ENCODE results near the gene RPL37A.

The RPL37A gene

DNA sequence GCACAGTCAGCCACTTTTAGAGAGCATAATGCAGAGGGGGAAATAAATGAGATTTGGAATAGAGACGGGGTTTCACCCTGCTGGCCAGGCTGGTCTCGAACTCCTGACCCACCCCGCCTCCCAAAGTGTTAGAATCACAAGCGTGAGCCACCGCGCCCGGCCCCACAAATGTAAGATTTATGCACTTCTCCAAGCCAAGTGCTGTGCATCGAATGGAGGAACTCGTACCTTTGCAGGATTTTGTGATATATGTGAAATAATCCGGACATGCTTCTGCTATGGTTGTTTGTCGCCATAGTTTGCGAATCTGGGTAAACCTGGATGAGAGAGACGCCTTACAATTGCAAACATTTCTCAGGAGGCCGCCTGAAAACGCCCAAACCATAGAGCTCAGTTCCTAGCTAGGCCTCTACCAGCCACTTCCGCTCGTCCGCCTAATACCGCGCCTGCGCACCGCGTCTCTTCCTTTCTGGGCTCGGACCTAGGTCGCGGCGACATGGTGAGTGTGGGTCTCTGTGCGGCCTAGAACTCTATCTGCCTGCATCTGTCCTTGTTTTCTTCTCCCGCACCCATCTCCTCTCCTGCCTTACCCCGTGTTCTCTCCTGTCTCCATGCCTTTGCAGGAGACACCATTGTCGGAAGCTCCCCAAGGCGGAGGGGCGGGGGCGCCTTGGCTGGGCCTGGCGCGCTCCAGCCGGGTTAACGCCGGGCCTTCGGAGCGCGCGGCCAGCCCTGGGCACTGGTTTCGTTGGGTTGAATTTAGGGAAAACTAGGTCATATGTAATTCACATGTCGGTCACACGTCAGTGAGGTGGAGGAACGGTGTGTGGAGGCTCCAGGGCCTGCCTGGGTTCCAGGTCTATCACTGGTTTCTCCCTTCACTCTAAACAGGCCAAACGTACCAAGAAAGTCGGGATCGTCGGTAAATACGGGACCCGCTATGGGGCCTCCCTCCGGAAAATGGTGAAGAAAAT lies at the start of gene RPL37A:
Gene RPL37A, plus strand, starts transcription at position 466 of the 974 bp plus-strand sequence. Its CDS starts 31 bp downstream, at position 497.
- peak within 1 kb of the TSS; percentile 94 for H3K9ac ChIP-seq (ENCODE audit: low read length)
- H3K27me3 ChIP-seq (ENCODE audit: control insufficient read depth, insufficient read depth, low read length): no peaks in the 10 kb centered on the region
- H3K4me3 ChIP-seq (ENCODE audit: low read length): peak within 1 kb of the TSS; percentile 77
- peaks cover 16% of the 10 kb centered on the region for H3K4me1 ChIP-seq (ENCODE audit: control insufficient read depth, insufficient read depth, low read length)
- peaks cover 24% of the 10 kb centered on the region for H3K36me3 ChIP-seq (ENCODE audit: control insufficient read depth, insufficient read depth, low read length)
- H3K27ac ChIP-seq (ENCODE audit: low read depth, low read length): peak within 1 kb of the TSS; percentile 69

- no peak overlapping the region for H3K27ac ChIP-seq (ENCODE audit: low read depth, low read length)
- H3K4me3 ChIP-seq (ENCODE audit: low read length): no peak overlapping the region
- H3K27me3 ChIP-seq (ENCODE audit: control insufficient read depth, insufficient read depth, low read length): no peaks in the 10 kb centered on the region
- no peak overlapping the region for H3K9ac ChIP-seq (ENCODE audit: low read length)
- no peaks in the 10 kb centered on the region for H3K4me1 ChIP-seq (ENCODE audit: control insufficient read depth, insufficient read depth, low read length)
- peaks cover 20% of the 10 kb centered on the region for H3K36me3 ChIP-seq (ENCODE audit: control insufficient read depth, insufficient read depth, low read length)
These were observed 48.3 kb upstream of the RPL37A start for GRCh38 chr2:216450346-216450745.

- H3K9ac ChIP-seq (ENCODE audit: low read length): no peak overlapping the region
- H3K36me3 ChIP-seq (ENCODE audit: control insufficient read depth, insufficient read depth, low read length): peaks cover 20% of the 10 kb centered on the region
- no peak overlapping the region for H3K27ac ChIP-seq (ENCODE audit: low read depth, low read length)
- H3K4me1 ChIP-seq (ENCODE audit: control insufficient read depth, insufficient read depth, low read length): no peaks in the 10 kb centered on the region
- no peak overlapping the region for H3K4me3 ChIP-seq (ENCODE audit: low read length)
- H3K27me3 ChIP-seq (ENCODE audit: control insufficient read depth, insufficient read depth, low read length): no peaks in the 10 kb centered on the region
These were observed 47.9 kb upstream of the RPL37A start for GRCh38 chr2:216450784-216451183.

GRCh38 chr2:216453955-216454614 lies 44.6 kb upstream of the RPL37A start:
- H3K27ac ChIP-seq (ENCODE audit: low read depth, low read length): no peak overlapping the region
- no peak overlapping the region for H3K4me3 ChIP-seq (ENCODE audit: low read length)
- H3K27me3 ChIP-seq (ENCODE audit: control insufficient read depth, insufficient read depth, low read length): no peaks in the 10 kb centered on the region
- no peaks in the 10 kb centered on the region for H3K4me1 ChIP-seq (ENCODE audit: control insufficient read depth, insufficient read depth, low read length)
- no peak overlapping the region for H3K9ac ChIP-seq (ENCODE audit: low read length)
- peaks cover 11% of the 10 kb centered on the region for H3K36me3 ChIP-seq (ENCODE audit: control insufficient read depth, insufficient read depth, low read length)

- Histone ChIP-seq H3K27me3 (ENCODE audit: control insufficient read depth, insufficient read depth, low read length) (no peaks in the 10 kb centered on the region), H3K4me1 (ENCODE audit: control insufficient read depth, insufficient read depth, low read length) (no peaks in the 10 kb centered on the region), H3K27ac (ENCODE audit: low read depth, low read length) (no peak overlapping the region), H3K9ac (ENCODE audit: low read length) (no peak overlapping the region), H3K36me3 (ENCODE audit: control insufficient read depth, insufficient read depth, low read length) (peaks cover 4% of the 10 kb centered on the region), H3K4me3 (ENCODE audit: low read length) (no peak overlapping the region)
These were observed 35.5 kb upstream of the RPL37A start for GRCh38 chr2:216463148-216463547.

DNA sequence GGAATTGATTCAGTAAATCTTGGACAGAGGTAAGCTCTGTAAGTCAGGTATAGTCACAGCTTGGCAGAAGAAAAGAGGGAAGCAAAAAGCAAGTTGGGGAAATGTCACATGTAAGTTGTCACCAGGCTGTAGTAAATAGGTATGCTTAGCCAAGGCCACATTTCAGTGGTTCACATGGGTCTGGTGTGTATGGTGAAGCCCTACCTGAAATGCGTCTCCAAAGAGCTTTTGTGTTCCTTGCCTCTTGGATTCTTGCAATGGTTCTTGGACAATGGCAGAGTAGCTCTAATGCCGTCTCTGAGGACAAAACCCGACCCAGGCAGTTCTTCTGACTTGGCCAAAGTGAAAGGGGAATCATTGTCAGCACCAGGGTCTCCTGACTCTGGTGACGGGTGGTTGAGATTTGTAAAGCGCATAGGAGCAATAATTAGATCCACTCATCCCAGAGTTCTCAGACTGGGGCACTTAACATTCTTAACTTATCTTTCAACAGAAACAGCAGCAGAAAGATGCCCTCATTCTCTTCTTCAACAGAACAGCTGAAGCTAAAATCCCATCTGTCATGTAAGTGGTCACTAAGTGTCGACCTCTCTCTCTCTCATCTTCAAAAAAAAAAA lies 34.4 kb upstream of the RPL37A start:
- H3K27me3 ChIP-seq (ENCODE audit: control insufficient read depth, insufficient read depth, low read length): no peaks in the 10 kb centered on the region
- H3K4me3 ChIP-seq (ENCODE audit: low read length): no peak overlapping the region
- peaks cover 4% of the 10 kb centered on the region for H3K36me3 ChIP-seq (ENCODE audit: control insufficient read depth, insufficient read depth, low read length)

DNA sequence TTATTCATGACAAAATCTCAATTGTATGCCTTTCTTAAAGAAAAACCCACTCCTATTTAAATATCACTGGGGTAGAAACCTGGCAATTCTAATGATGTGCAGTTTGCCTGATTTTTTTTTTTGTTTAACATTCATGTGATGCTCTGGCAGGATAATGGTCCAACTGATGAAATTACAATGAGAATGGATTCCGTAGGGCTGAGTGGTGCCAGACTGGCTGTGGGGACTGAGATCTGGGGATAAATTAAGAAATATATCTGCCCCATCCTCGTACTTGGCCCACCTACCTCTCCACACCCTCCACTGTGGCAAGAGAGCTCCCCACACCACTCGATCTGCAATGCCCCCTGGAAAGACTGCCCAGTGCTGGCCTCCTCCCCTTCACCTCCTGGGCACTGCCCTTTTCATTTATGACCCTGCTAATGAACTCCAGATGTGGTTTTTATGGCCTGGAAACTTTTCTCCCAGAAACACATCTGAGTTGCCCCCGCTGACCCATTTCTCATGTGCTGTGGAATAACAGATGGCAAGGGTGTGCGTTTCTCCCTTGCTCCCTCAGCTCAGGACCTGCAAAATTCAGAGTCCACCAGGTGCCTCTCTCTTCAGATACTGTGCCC lies 33.0 kb upstream of the RPL37A start:
- no peaks in the 10 kb centered on the region for H3K27me3 ChIP-seq (ENCODE audit: control insufficient read depth, insufficient read depth, low read length)
- H3K27ac ChIP-seq (ENCODE audit: low read depth, low read length): no peak overlapping the region
- H3K4me1 ChIP-seq (ENCODE audit: control insufficient read depth, insufficient read depth, low read length): no peaks in the 10 kb centered on the region
- H3K4me3 ChIP-seq (ENCODE audit: low read length): no peak overlapping the region
- peaks cover 4% of the 10 kb centered on the region for H3K36me3 ChIP-seq (ENCODE audit: control insufficient read depth, insufficient read depth, low read length)
- no peak overlapping the region for H3K9ac ChIP-seq (ENCODE audit: low read length)

More for the DNA sequence above, 34.4 kb upstream of the RPL37A start:
- Histone ChIP-seq H3K27ac (ENCODE audit: low read depth, low read length) (no peak overlapping the region), H3K9ac (ENCODE audit: low read length) (no peak overlapping the region), H3K4me1 (ENCODE audit: control insufficient read depth, insufficient read depth, low read length) (no peaks in the 10 kb centered on the region)

DNA sequence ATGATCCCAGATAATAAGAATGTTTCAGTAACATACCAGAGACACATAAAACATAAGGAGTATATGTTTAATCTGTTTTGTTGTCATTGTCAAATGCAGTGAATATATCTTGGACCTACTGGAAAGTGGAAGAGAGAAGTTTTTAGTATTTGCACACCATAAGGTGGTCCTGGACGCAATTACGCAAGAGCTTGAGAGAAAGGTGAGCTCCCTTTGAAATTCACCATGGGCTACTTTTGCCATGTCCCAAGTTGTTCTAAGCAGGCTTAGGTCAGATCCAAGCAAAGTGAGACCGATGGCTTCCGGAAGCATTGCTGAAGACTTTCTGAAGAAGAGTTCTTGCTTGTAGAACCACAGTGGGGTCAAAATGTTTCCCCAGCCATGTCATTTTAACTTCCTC lies 30.8 kb upstream of the RPL37A start:
- Histone ChIP-seq H3K27ac (ENCODE audit: low read depth, low read length) (no peak overlapping the region), H3K4me3 (ENCODE audit: low read length) (no peak overlapping the region), H3K9ac (ENCODE audit: low read length) (no peak overlapping the region), H3K27me3 (ENCODE audit: control insufficient read depth, insufficient read depth, low read length) (no peaks in the 10 kb centered on the region), H3K4me1 (ENCODE audit: control insufficient read depth, insufficient read depth, low read length) (no peaks in the 10 kb centered on the region), H3K36me3 (ENCODE audit: control insufficient read depth, insufficient read depth, low read length) (peaks cover 4% of the 10 kb centered on the region)

DNA sequence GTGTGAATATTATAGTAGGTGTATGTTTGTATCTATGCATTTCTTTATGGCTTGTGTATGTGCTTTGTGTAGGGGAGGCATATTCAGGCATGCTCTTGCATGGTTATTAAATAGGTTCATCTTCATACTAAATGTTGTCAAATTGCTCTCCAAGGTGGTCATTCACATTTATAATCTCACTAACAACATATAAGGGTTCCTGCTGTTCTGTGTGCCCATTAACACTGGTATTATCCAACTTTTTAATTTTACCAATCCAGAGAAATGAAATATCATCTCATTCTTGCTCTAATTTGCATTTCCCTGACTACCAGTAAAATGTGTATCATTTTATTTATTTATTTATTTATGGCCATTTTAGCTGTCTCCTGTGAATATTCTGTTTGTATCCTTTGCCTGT lies 29.0 kb upstream of the RPL37A start:
- H3K27me3 ChIP-seq (ENCODE audit: control insufficient read depth, insufficient read depth, low read length): no peaks in the 10 kb centered on the region
- no peak overlapping the region for H3K9ac ChIP-seq (ENCODE audit: low read length)
- H3K27ac ChIP-seq (ENCODE audit: low read depth, low read length): no peak overlapping the region
- H3K4me1 ChIP-seq (ENCODE audit: control insufficient read depth, insufficient read depth, low read length): no peaks in the 10 kb centered on the region
- no peaks in the 10 kb centered on the region for H3K36me3 ChIP-seq (ENCODE audit: control insufficient read depth, insufficient read depth, low read length)
- H3K4me3 ChIP-seq (ENCODE audit: low read length): no peak overlapping the region

DNA sequence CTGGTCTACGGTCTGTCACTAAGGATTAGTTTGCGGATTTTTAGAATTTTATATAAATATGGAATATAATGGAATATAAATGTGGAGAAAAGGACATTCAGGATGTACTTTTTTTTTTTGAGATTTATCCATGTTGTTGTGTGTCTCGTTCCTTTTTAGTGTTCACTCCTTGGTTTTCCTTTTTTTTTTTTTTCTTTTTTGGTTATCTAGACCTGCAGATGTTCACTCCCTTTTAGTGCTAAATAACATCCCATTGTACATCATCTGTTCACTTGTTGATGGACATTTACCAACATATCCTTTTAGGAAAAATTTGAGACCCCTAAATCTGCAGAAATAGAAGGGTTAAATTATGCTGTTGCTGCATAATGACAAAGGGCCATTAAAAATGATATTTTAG lies 25.5 kb upstream of the RPL37A start:
- Histone ChIP-seq H3K9ac (ENCODE audit: low read length) (no peak overlapping the region), H3K27me3 (ENCODE audit: control insufficient read depth, insufficient read depth, low read length) (no peaks in the 10 kb centered on the region), H3K4me3 (ENCODE audit: low read length) (no peak overlapping the region), H3K36me3 (ENCODE audit: control insufficient read depth, insufficient read depth, low read length) (no peaks in the 10 kb centered on the region), H3K27ac (ENCODE audit: low read depth, low read length) (no peak overlapping the region), H3K4me1 (ENCODE audit: control insufficient read depth, insufficient read depth, low read length) (no peaks in the 10 kb centered on the region)

DNA sequence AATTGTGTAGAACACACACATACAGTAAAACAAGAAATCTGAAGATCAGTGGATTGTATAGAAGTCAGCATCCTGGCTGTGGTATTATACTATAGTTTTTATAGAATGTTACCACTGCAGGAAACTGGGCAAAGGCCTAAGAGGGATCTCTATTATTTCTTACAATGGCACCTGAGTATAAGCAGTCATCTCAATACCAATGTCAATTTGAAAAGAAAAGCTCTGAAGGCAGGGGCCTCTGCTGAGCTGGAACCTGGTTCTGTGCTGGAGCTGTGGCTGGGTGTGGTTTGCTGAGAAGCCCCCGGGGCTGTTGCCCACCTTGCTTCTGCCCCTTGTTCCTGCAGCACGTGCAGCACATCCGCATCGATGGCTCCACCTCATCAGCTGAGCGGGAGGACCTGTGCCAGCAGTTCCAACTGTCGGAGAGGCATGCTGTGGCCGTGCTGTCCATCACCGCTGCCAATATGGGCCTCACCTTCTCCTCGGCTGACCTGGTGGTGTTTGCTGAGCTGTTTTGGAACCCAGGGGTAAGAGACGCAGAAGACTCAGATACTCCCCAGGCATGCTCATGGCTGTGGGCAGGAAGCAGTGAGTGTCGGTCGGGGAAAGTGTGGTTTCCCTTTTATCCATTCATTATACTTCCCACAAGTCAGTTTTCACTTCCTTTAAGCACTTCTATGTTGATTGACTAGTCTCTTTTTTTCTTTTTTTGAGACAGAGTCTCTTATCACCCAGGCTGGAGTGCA lies 23.5 kb upstream of the RPL37A start:
- peaks cover 8% of the 10 kb centered on the region for H3K36me3 ChIP-seq (ENCODE audit: control insufficient read depth, insufficient read depth, low read length)
- H3K9ac ChIP-seq (ENCODE audit: low read length): no peak overlapping the region
- H3K27ac ChIP-seq (ENCODE audit: low read depth, low read length): no peak overlapping the region
- no peaks in the 10 kb centered on the region for H3K4me1 ChIP-seq (ENCODE audit: control insufficient read depth, insufficient read depth, low read length)
- no peak overlapping the region for H3K4me3 ChIP-seq (ENCODE audit: low read length)
- H3K27me3 ChIP-seq (ENCODE audit: control insufficient read depth, insufficient read depth, low read length): no peaks in the 10 kb centered on the region
